ENCODE results near the gene RHOJ.

The RHOJ gene

GRCh38 chr14:63243646-63244045 is 39.4 kb downstream of the RHOJ start:
- no peak overlapping the region for H3K27ac ChIP-seq
- no peak for TF ChIP-seq CTCF (conservative IDR thresholded peaks at IDR 0.05)

- TF ChIP-seq CTCF (conservative IDR thresholded peaks at IDR 0.05) = no peak
- H3K27ac ChIP-seq = no peak overlapping the region
These were observed 41.6 kb downstream of the RHOJ start for GRCh38 chr14:63245893-63246292.

GRCh38 chr14:63248211-63248610 is 44.0 kb downstream of the RHOJ start:
- TF ChIP-seq CTCF (conservative IDR thresholded peaks at IDR 0.05) = no peak
- no peak overlapping the region for H3K27ac ChIP-seq

- TF ChIP-seq CTCF (conservative IDR thresholded peaks at IDR 0.05) = no peak
- H3K27ac ChIP-seq = no peak overlapping the region
These were observed 44.8 kb downstream of the RHOJ start for GRCh38 chr14:63249092-63249491.

GRCh38 chr14:63257299-63257698 is 53.1 kb downstream of the RHOJ start:
- TF ChIP-seq CTCF (conservative IDR thresholded peaks at IDR 0.05) = no peak
- no peak overlapping the region for H3K27ac ChIP-seq

GRCh38 chr14:63262446-63262845 is 58.2 kb downstream of the RHOJ start:
- no peak for TF ChIP-seq CTCF (conservative IDR thresholded peaks at IDR 0.05)

GRCh38 chr14:63266106-63266505 is 61.9 kb downstream of the RHOJ start:
- TF ChIP-seq CTCF (conservative IDR thresholded peaks at IDR 0.05) = no peak
- no peak overlapping the region for H3K27ac ChIP-seq

More at GRCh38 chr14:63262446-63262845, 58.2 kb downstream of the RHOJ start:
- H3K27ac ChIP-seq = no peak overlapping the region

- no peak for TF ChIP-seq CTCF (conservative IDR thresholded peaks at IDR 0.05)
- no peak overlapping the region for H3K27ac ChIP-seq
These were observed 62.9 kb downstream of the RHOJ start for GRCh38 chr14:63267171-63267570.
